Measurements from ENCODE around the gene SLC25A34.

DNA sequence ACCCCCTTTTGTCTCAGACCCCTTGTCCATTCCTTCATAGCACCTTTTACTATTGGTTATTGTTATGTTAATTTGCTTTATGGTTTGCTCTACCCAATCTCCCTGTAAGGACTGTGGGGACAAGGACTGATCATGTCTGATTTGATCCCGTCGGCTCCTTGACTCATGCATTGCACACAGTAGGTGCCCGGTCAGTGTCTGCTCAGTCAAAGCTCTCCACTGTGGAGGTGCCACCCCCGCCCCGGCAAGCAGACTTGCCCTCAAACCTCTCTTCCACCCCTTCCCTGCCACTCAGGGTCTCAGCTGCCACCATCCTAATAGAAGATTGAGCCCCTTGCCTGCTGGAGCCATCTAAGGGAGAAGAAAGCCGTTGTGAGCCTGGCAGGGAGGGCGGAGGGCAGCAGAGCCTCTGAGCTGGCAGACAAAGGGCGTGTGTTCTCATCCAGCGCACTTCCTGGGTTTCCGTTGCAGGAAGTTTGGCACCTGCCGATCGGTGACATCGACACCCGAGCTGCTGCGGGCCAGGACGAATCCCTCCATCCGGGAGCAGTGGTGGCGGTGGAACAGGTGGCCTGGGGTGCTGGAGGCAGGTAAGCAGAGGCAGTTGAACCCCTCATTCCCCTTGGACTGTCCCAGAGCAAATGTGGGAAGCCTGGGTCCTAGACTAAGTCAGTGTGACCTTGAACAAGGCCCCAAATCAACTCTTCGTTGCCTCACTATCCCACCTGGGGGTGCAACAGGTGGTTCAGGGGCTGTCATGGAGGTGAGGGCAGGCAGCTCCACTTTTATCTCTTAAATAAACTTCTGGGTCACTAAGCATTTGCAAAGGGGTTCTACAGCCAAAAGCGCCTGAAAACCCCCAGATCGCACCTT lies 20.3 kb downstream of the SLC25A34 start:
- TF ChIP-seq, protein P1, sequence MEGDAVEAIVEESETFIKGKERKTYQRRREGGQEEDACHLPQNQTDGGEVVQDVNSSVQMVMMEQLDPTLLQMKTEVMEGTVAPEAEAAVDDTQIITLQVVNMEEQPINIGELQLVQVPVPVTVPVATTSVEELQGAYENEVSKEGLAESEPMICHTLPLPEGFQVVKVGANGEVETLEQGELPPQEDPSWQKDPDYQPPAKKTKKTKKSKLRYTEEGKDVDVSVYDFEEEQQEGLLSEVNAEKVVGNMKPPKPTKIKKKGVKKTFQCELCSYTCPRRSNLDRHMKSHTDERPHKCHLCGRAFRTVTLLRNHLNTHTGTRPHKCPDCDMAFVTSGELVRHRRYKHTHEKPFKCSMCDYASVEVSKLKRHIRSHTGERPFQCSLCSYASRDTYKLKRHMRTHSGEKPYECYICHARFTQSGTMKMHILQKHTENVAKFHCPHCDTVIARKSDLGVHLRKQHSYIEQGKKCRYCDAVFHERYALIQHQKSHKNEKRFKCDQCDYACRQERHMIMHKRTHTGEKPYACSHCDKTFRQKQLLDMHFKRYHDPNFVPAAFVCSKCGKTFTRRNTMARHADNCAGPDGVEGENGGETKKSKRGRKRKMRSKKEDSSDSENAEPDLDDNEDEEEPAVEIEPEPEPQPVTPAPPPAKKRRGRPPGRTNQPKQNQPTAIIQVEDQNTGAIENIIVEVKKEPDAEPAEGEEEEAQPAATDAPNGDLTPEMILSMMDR (IDR thresholded peaks at IDR 0.05; ENCODE audit: low read depth, low read length): no peak
- TF ChIP-seq POLR2A (IDR thresholded peaks at IDR 0.05; ENCODE audit: extremely low read depth, insufficient read length): no peak
- TF ChIP-seq, protein P2, sequence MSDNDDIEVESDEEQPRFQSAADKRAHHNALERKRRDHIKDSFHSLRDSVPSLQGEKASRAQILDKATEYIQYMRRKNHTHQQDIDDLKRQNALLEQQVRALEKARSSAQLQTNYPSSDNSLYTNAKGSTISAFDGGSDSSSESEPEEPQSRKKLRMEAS (IDR thresholded peaks at IDR 0.05; ENCODE audit: low read depth, low read length): no peak
